NCI-H82 treated with DMSO at 0.1 percent for 48 hours (cell line): ENCODE data around the gene ZNF407.

ENCODE experiments used
- DNase-seq: peaks from one replicate; lab custom pipeline; 2025; ENCODE audit not compliant: unreplicated experiment; lab: John Stamatoyannopoulos, UW

The ZNF407 gene

DNA sequence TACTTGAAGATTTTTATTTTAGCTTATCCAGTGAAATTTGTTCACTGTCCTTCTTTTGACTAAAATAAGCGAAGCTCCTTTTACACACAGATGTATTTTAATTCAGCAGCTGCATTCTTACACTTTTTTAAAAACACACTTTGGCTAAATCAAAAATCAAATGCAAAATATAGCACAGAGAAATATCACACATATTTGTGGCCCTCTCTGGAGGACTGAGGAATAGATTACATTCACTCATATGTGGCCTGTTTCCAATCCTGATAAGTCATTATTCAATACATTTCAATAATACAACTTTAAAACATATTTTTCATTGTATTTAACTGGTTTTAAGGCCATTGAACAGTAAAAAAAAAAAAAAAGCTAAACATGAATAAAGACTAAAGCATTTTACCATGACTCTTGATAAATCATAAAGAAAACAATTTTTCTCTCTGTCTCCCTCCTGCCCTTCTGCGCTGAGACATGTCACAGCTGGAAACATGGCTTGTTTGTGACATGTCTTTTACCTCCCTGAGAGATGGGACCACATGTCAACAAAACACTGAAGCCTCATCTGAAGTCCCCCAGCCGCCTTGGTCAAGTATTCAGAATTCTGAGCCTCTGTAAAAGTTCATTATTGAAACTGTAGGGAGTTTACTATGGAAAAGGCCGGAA lies 221.0 kb downstream of the ZNF407 start:
- DNase-seq: no peak

DNA sequence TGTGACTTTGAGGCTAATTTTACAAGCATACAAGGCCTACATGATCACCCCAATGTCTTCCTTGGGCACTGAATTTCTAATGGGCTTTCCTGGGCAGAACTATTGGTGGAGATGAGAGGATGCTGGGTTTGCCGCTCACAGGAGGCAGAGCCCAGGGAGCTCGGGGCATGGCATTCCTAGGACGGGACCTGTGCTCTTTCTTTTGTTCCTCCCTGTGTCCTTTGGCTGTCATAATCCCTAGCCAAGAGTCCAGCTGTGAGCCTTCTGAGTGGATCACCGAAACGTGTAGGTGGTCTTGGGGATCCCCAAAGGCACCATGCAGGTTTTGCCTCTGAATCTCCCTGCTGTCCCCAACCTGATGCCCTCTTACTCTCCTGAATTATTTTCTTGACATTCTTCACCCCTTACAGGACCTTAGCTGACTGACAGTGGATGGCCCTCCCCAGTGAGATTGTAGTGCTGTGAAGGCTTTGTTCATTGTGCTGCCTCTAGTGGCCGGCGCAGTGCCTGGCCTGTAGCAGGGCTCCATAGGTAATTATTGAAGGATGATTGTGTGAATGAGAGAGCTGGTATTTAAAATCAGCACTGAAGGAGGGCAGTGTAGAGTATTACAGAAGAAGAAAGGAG lies 221.9 kb downstream of the ZNF407 start:
- peak; percentile 11 for DNase-seq

DNA sequence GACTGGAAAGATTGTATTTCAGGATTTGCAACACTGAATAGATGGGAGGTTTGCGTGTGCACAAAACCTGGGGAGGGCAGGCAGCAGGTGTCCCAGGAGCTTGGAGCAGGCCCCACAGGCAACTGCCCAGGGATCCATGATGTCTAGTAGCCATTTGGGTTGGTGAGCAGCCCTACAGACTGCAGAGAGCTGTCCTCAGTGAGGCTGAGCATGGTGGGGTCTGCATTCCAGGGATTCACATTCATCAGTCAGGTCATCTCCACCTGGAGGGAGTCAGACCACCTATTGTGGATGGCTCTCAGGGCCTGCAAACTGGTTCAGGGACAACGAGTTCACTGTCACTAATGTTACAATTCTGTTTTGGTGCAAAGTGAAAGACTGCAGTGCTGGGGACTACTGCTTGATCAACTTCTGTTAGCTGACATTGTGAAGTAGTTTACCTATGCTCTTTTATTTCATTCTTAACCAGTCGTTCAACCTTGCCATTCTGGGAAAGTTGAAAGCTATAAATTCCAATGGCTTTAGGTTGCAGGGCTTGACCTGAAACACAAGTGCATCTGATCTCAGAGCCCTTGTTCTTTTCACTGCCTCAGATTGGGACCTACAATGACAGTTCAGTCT lies 222.6 kb downstream of the ZNF407 start:
- no peak for DNase-seq

DNA sequence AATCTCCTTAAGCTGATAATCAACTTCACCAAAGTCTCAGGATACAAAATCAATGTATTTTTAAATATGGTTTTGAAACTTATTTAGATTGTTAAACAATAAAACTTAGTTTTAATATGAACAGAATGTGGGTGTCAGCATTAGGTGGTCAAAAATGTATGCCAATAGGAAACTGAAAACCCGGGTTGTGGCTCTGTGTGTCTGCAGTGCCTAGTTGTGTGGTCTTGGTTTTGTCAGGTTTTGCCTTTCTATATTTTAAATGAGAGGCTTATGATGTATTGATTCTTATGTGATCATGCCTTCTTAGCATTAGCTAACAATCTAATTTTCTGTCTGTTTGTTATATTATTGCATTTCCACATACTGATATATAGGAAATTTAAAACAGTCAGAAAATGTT lies 227.8 kb downstream of the ZNF407 start:
- no peak for DNase-seq

GRCh38 chr18:74826572-74826971 lies 228.9 kb downstream of the ZNF407 start:
- no peak for DNase-seq

DNA sequence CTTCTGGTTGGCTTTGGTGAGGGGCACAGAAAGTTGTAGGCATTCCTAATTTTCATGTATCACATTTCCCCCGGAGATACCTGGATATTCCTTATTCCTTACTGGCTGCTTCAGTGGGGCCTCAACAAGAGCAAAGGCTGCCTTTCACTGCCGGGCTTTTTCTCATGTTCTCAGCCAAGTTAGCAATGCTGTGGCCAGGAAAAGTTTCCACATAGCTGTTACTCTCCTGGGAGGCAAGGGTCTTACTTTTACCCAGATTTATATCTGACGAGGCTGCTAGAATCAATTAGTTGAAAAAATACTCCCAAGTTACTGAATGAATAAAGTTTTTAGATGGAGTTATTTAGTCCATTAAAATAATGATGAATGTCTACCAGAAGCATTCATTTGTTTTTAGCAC lies 230.5 kb downstream of the ZNF407 start:
- DNase-seq: no peak

GRCh38 chr18:74831571-74832250 lies 234.0 kb downstream of the ZNF407 start:
- DNase-seq: no peak

DNA sequence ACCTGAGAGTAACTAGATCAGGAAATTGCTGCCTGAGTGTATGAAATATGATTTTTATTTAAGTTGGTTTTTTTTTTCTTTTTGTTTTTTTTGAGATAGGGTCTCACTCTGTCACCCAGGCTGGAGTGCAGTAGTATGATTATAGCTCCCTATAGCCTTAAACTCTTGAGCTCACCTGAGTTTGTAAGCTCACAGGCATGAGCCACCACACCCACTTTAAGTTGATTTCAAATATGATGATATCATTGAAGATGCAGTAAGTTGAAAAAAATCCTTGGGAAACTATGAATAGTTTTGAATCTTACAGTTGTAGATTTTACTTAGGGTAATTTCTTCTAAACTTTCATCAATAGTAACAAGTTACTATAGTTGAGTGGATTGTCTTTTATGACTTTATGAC lies 234.7 kb downstream of the ZNF407 start:
- no peak for DNase-seq

DNA sequence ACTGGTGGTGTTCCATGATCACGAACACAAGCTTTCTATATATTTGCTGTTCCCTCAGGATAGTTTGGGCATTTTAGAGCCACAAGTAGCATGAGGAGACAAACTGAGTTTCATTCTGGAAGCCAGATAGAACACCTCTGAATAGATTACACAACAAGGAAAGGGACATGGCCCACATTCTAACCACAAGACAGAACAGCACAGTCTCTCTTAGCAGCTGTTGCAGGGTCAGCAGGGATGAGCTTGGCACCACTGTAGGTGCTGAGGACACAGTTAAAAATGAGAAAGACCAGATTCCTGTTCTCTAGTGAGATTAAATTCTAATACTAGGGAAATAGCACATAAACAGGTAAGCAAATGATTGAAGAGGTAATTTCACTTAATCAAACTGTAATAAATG lies 235.3 kb downstream of the ZNF407 start:
- no peak for DNase-seq

DNA sequence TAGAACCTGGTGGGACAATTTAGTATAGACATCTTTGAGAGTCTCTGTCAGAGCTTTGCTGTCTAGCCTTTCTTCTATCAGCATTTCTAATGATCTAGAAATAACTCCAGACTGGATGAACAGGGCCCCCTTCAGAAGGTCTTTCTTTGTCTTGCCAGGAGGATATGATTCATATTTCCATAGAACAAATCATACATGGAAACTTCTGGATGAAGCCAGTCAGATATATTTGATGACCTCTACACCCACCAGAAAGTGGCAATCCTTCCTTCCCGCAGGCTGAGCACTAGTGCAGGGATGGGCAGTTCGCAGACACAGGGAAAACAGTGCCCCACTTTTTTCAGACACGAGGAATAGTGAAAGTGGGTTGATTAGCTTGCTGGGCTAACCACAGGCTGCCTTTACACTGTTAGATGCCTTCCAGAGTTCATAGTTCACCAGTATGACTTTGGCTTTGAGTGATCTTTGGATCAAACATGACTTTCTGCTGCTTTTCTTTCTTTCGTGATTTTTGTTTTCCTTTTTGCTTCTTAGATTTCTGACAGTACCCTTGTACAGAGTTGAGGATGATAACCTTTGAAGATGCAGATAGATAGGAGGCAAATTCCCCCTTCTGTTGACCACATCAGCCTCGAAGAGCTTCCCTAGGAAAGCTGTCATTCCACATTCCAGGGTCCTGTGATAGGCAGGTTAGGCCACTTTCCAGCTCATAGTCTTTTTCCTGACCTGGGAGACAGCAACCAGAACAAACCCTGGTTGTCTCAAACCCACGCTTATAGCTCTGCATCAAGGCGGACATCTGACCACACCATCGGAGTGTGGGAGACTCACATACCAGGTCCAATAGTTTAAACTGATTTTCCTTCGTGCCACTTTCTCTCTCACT lies 237.0 kb downstream of the ZNF407 start:
- no peak for DNase-seq

- DNase-seq: peak; percentile 25
These were observed 238.8 kb downstream of the ZNF407 start for GRCh38 chr18:74836296-74837139.

GRCh38 chr18:74840492-74841167 lies 243.0 kb downstream of the ZNF407 start:
- no peak for DNase-seq

DNA sequence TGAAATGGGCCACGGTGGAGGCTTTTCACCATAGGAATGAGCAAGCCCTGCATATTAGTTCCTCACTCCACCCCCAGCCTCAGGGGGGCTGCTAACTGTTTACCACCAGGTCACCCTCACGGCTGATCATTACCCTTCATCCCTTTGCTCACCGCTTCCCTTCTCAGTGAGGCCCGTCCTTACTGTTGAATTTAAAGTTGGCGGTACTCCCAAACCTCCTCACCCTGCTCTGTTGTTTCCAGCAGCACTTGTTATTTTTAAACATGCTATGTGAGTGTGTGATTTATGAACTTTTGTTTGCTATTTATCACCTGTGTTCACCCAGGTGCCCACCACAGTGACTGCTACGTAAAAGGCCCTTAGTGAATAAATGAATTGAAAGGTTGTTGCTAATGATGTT lies 243.6 kb downstream of the ZNF407 start:
- no peak for DNase-seq

- no peak for DNase-seq
These were observed 251.6 kb downstream of the ZNF407 start for GRCh38 chr18:74849301-74849700.

DNA sequence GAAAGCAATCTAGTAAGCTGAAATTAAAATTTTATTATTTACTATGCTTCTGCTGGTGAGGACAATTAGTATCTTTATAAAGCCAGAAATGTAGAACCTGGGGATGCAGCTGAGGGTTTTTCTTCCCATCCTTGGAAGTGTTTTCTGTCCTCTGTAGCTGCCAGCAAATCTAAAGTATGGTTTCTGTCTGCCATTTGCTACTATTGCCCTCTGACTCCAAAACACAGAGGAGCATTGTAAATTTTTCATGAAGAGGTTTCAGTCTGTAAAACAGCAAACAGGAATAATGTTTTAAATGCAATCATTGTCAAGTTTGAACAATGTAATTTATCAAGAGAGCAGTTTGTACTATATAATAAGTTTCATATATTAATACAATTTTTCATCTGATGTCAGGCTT lies 258.8 kb downstream of the ZNF407 start:
- no peak for DNase-seq

DNA sequence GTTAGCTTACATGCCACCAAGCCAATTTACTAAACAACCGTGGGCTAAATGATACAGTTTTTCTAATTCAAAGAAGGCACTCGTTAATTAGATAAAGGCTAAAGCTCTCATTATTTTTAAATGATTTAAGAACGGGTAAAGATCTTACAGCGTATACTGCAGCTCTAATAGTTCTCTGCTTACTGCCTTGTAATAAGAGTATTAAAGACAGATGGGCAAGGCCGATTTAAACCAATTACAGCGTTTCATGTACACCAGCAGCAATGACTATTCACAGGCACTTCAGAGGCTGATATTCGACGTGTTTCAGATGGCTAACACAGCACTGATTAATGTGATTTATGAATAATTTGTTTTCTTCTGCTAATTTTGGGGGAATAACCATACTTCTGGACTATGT lies 259.3 kb downstream of the ZNF407 start:
- DNase-seq: peak; percentile 98

GRCh38 chr18:74857901-74858300 lies 260.2 kb downstream of the ZNF407 start:
- DNase-seq: no peak

GRCh38 chr18:74861154-74861553 lies 263.5 kb downstream of the ZNF407 start:
- peak; percentile 82 for DNase-seq

- DNase-seq: no peak
These were observed 264.4 kb downstream of the ZNF407 start for GRCh38 chr18:74862094-74862493.

DNA sequence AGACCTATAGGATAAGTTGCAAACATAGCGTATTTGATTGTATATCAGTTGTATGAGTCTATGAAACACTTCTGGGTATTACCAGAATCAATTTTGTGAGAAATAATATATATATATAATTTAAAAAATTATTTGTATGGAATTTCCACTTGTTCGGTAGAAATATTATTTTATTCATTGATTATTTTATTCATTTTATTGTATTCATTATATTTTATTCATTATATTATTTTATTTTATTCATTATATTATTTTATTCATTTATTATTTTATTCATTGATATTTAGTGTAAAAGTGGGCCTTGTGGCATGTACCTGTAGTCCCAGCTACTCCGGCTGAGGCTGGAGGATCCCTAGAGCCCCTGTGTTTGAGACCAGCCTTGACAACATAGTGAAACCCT lies 268.9 kb downstream of the ZNF407 start:
- no peak for DNase-seq
